Tibial nerve (tissue), 4 donors: ENCODE measurements around the gene GSG1. TPM values are rescaled to one million over a fixed set of nuclear protein-coding genes. Genes with fewer than 3 reads are reported as not detected.
A peak's percentile ranks its signal among the peaks of the same experiment; 100 is the strongest.

Source experiments
- DNase-seq, 2 donors: peaks; one replicate each; pipeline ENCODE4 v3.0.0-alpha.2; 2019; ENCODE audit warnings: low spot score in 2 of 2
- H3K27ac ChIP-seq, 4 donors: fragments of 200-600 bp; sonication (generic) in 3 of 4; one replicate each; pipeline ENCODE4 v1.5.1; 2017 to 2019; ENCODE audit warnings: mild to moderate bottlenecking in 1 of 4
- H3K27me3 ChIP-seq, 2 donors: fragments of 200-600 bp; sonication (generic) in 1 of 2; one replicate each; pipeline versions ENCODE4 v1.5.1 to v1.6.0; 2017 to 2019
- H3K36me3 ChIP-seq, 3 donors: fragments of 200-600 bp; sonication (generic); one replicate each; pipeline ENCODE4 v1.5.1; 2018 to 2019
- H3K4me1 ChIP-seq, 4 donors: fragments of 200-600 bp; sonication (generic) in 3 of 4; one replicate each; pipeline ENCODE4 v1.5.1; 2017 to 2019
- H3K4me3 ChIP-seq, 4 donors: fragments of 200-600 bp; sonication (generic) in 3 of 4; one replicate each; pipeline ENCODE4 v1.5.1; 2017 to 2019; ENCODE audit warnings: mild to moderate bottlenecking in 1 of 4, moderate library complexity in 1 of 4
- H3K9me3 ChIP-seq, 4 donors: fragments of 200-600 bp; sonication (generic) in 3 of 4; one replicate each; pipeline ENCODE4 v1.5.1; 2017 to 2019
- EP300 ChIP-seq, 2 donors: sonication (generic); formaldehyde crosslinking; IDR thresholded peaks; one replicate each; pipeline ENCODE4 v1.6.1; 2017; ENCODE audit warnings: antibody characterized with exemption in 2 of 2, mild to moderate bottlenecking in 1 of 2
- POLR2A ChIP-seq, 2 donors: fragments of 450-650 bp; IDR thresholded peaks; one replicate each; pipeline ENCODE4 v1.6.1; 2017; ENCODE audit warnings: antibody characterized with exemption in 2 of 2, mild to moderate bottlenecking in 2 of 2, moderate library complexity in 2 of 2
- WGBS, 2 donors: methylation state at CpG; one replicate each; pipeline ENCODE4 v1.1.5; 2018; 5-methylcytosine and 5-hydroxymethylcytosine counted together
- total RNA-seq, 4 donors: library from RNA; depleted of rRNA; stranded (reverse); fragments of >200 nt; gene quantifications; one replicate each; pipeline ENCODE4 v1.1.0, GENCODE V29; 2016
- TF ChIP-seq, protein P1 (sequence below), 5 experiments: fragments of 200-600 bp in 3 of 5; fragments of 450-650 bp in 2 of 5; sonication (generic) in 3 of 5; IDR thresholded peaks; one replicate each; pipeline ENCODE4 v1.5.1; 2016 to 2019; ENCODE audit warnings: antibody characterized with exemption in 5 of 5, mild to moderate bottlenecking in 3 of 5, moderate library complexity in 2 of 5

GSG1 gene
- total RNA-seq, 4 donors from 2014 or later: not detected

GRCh38 chr12:13106666-13107065, 3.2 kb upstream of the GSG1 start:
- DNase-seq: no peak
- Histone ChIP-seq H3K27ac (no peak overlapping the region), H3K36me3 (no peaks in the 10 kb centered on the region), H3K4me1 (peaks cover 0 to 17% (median 9%) of the 10 kb centered on the region in 4 donors), H3K4me3 (no peak overlapping the region), H3K27me3 (no peaks in the 10 kb centered on the region), H3K9me3 (peaks cover 0 to 6% (median 0%) of the 10 kb centered on the region in 4 donors)
- 91 to 94% methylated on average over 1 of the region's 1 CpG for WGBS, 2 donors
- TF ChIP-seq POLR2A (IDR thresholded peaks at IDR 0.05) (no peak), EP300 (IDR thresholded peaks at IDR 0.05) (no peak)
- TF ChIP-seq, protein P1, sequence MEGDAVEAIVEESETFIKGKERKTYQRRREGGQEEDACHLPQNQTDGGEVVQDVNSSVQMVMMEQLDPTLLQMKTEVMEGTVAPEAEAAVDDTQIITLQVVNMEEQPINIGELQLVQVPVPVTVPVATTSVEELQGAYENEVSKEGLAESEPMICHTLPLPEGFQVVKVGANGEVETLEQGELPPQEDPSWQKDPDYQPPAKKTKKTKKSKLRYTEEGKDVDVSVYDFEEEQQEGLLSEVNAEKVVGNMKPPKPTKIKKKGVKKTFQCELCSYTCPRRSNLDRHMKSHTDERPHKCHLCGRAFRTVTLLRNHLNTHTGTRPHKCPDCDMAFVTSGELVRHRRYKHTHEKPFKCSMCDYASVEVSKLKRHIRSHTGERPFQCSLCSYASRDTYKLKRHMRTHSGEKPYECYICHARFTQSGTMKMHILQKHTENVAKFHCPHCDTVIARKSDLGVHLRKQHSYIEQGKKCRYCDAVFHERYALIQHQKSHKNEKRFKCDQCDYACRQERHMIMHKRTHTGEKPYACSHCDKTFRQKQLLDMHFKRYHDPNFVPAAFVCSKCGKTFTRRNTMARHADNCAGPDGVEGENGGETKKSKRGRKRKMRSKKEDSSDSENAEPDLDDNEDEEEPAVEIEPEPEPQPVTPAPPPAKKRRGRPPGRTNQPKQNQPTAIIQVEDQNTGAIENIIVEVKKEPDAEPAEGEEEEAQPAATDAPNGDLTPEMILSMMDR (IDR thresholded peaks at IDR 0.05): no peak

- Histone ChIP-seq H3K4me3 (no peak overlapping the region), H3K36me3 (no peaks in the 10 kb centered on the region), H3K27me3 (no peaks in the 10 kb centered on the region), H3K27ac (no peak overlapping the region), H3K9me3 (peaks cover 0 to 6% (median 0%) of the 10 kb centered on the region in 4 donors), H3K4me1 (peaks cover 0 to 21% (median 14%) of the 10 kb centered on the region in 4 donors)
- no peak for DNase-seq
- WGBS, 2 donors: 87 to 94% methylated on average over 1 of the region's 1 CpG
- TF ChIP-seq, protein P1 (IDR thresholded peaks at IDR 0.05): no peak
- TF ChIP-seq EP300 (IDR thresholded peaks at IDR 0.05) (no peak), POLR2A (IDR thresholded peaks at IDR 0.05) (no peak)
Measured at GRCh38 chr12:13105781-13106180, 2.3 kb upstream of the GSG1 start.

DNA sequence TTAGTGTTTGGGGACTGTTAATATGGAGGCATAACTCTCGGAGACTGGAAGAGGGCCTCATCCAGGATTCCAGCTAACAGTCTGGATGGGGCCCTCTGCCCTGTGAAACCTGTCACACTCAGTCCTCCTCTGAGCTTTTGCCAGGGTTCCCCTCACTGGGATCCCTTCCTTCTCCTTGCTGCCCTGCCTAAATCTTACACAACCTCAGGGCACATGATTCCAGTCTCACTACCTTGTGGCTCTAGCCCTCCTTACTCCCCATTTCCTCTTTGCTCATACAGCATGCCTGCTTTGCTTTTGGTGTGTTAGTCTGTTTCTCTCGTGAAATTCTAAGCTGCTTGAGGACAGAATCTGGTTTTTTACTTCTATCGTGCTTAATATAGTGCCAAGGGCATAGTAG, 942 bp upstream of the GSG1 start:
- 82 to 90% methylated on average over 3 of the region's 3 CpGs for WGBS, 2 donors
- Histone ChIP-seq H3K9me3 (peaks cover 0 to 6% (median 0%) of the 10 kb centered on the region in 4 donors), H3K36me3 (no peaks in the 10 kb centered on the region), H3K27me3 (no peaks in the 10 kb centered on the region), H3K27ac (no peak overlapping the region), H3K4me1 (peaks cover 0 to 35% (median 25%) of the 10 kb centered on the region in 4 donors), H3K4me3 (no peak overlapping the region)
- DNase-seq: no peak
- TF ChIP-seq, protein P1 (IDR thresholded peaks at IDR 0.05): no peak
- TF ChIP-seq EP300 (IDR thresholded peaks at IDR 0.05): peak; percentile 21 to 67

GRCh38 chr12:13102461-13103195, 839 bp downstream of the GSG1 start:
- no peaks in the 10 kb centered on the region for H3K9me3 ChIP-seq
- peaks cover 0 to 48% (median 35%) of the 10 kb centered on the region in 4 donors for H3K4me1 ChIP-seq
- H3K27me3 ChIP-seq: no peaks in the 10 kb centered on the region
- WGBS, 2 donors: 42 to 43% methylated on average over 7 of the region's 7 CpGs
- DNase-seq: no peak
- H3K36me3 ChIP-seq: no peaks in the 10 kb centered on the region
- peak overlapping the region in 3 of 4 donors; percentile 93 to 99 (median 95) for H3K27ac ChIP-seq
- TF ChIP-seq POLR2A (IDR thresholded peaks at IDR 0.05): no peak
- TF ChIP-seq, protein P1 (IDR thresholded peaks at IDR 0.05): no peak
- TF ChIP-seq EP300 (IDR thresholded peaks at IDR 0.05): no peak
- H3K4me3 ChIP-seq: no peak overlapping the region

- Histone ChIP-seq H3K9me3 (no peaks in the 10 kb centered on the region), H3K4me3 (peak overlapping the region in 3 of 4 donors; percentile 48 to 65 (median 59)), H3K36me3 (no peaks in the 10 kb centered on the region), H3K4me1 (peaks cover 0 to 56% (median 37%) of the 10 kb centered on the region in 4 donors), H3K27me3 (no peaks in the 10 kb centered on the region), H3K27ac (peak overlapping the region; percentile 80 to 99 (median 94))
- no peak for TF ChIP-seq POLR2A (IDR thresholded peaks at IDR 0.05)
- TF ChIP-seq, protein P1 (IDR thresholded peaks at IDR 0.05): no peak
- TF ChIP-seq EP300 (IDR thresholded peaks at IDR 0.05): no peak
- 55 to 62% methylated on average over 10 of the region's 10 CpGs for WGBS, 2 donors
- DNase-seq: no peak
Measured at GRCh38 chr12:13101821-13102375, 1.6 kb downstream of the GSG1 start.
